ENCODE measurements around the gene PDE4D.

DNA sequence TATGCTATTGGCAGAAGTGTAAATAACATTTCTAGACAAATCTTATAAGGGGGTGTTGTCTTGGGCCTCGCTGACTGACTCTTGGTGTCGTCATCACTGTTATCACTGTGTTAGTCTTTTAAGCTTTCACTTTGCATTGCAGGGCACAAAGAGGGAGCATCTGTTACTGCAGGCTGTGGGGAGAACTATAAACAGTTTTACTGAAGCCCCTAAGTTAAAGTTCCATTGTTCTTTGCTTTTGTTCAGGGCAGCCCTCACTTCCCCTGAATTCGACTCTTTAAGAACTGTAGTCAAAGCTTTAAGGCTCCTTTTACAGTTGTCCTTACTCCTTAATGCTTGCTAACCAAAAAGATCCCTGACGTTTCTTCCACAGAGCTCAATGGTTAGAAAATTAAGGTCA, 705.7 kb downstream of the PDE4D start:
- TF ChIP-seq CTCF (IDR thresholded peaks at IDR 0.05; ENCODE audit: low read length) (no peak), EZH2 (optimal IDR thresholded peaks at IDR 0.05; ENCODE audit: low read depth, low read length) (no peak)

Measured in MM.1S (cell line).